GM21447 (cell line): Measurements from ENCODE around the gene APOBEC2.

Experiments used
- ATAC-seq: cut with Tn5 transposase; IDR thresholded peaks from one replicate; pipeline ENCODE4 v1.9.1; 2021; ENCODE audit not compliant: unreplicated experiment

Gene APOBEC2

DNA sequence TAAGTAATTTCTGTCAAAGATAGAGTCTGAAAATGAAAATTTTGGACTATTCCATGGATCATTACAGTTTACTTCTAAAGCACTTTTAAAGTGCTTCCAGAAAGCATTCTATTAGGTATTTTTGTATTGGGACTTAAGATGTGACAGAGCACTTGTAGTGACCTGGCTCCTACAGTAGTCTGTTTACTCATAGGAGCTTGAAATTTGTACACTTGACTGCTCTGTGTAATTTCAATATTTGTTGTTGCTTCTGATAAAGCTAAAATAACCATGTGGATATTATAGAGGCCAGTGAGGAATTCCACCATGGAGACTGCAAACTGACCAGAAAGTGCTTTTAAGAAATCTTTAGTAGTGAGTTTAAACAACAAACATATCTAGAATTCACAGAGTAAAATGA lies 30.1 kb downstream of the APOBEC2 start:
- no peak for ATAC-seq

DNA sequence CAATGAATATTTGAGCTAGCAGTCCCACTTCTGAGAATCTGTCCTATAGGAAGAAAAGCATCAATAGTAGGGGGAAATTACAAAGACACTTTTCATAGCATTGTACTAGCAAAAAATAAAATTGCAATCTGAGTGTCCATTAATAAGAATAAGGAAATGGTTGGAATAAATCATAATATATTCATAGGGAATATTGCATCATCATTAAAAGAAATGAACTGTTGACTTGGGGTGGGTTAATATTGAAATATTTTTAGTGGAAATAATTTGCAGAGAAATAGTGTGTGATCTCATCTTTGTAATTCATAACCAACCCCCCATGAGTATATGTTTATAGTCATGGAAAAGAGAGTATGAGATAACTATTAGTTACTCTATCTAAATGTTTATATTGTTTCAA lies 32.2 kb downstream of the APOBEC2 start:
- no peak for ATAC-seq

DNA sequence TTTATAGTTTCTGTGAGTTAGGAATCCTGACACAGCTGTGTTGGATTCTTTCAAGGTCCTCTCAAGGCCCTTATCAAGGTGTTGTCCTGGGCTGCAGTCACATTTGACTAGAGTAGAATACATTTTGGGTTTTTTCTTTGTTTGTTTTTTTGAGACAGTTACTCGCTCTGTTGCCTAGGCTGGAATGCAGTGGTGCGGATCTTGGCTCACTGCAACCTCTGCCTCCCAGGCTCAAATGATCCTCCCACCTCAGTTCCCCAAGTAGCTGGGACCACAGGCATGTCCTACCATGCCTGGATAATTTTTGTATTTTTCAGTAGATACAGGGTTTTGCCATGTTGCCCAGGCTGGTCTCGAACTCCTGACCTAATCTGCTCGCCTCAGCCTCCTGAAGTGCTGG lies 35.4 kb downstream of the APOBEC2 start:
- ATAC-seq, result no peak

DNA sequence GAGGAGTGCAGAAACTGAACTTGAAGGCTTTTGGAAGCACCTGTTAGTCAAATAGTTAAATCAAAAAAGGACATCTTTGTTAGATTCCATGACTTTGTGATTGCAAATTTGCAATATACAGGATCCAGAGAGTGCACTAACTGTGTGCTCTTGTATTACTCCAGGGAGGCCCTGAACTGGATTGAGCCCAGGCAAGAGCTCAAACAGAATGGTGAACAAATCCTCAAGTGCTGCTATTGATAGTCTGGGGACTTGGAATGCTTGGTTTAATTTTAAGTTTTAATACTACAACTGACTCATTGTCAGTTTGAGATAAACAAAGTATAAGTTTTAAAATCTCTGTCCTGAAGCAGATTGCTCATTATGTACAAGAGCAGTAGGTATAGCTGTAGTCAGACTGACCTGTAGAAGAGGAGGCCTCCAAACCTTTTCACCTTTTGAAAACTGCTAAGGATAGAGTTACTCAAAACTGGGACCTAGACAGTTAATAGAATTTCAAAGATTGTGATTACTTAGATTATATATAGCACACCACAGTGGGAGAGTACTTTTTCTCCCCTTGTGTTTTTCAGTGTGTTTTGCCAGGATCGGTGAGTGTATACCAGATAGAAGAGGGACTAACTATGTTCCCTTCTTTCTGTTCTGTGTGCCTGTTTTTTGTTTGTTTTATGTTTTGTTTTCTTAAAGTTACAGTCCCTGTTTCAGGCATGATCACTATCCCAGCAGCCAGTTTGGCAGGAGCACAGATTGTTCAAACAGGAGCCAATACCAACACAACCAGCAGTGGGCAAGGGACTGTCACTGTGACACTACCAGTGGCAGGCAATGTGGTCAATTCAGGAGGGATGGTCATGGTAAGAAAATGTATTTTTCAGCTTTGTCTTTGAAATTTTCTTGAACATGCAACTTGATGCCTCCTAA lies 38.1 kb downstream of the APOBEC2 start:
- no peak for ATAC-seq

DNA sequence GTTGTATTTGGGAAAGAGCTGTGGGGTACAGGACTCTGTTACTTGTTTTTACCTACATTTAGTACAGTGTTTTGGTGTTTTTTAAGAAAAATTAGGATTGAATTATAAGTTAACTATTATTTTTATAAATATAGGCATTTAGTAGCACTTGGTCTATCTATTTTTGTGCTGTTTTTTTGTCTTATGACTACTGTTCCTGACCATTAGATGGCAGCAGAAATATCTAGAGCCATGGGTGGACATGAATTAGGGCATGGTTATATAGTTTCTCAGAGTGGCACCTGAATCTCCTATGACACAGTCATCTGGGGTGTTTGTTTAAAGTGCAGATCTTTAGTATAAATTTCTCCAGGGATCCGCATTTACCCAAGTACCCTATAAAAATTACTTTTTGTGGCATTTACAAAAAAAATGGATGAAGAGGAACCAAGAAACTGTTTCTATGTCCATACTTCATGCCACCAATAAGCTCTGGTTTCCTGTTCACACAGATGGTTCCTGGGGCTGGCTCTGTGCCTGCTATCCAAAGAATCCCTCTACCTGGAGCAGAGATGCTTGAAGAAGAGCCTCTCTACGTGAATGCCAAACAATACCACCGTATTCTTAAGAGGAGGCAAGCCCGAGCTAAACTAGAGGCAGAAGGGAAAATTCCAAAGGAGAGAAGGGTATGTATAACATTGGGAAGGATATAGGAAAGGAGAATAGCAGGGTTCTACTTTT lies 39.6 kb downstream of the APOBEC2 start:
- ATAC-seq, result no peak

DNA sequence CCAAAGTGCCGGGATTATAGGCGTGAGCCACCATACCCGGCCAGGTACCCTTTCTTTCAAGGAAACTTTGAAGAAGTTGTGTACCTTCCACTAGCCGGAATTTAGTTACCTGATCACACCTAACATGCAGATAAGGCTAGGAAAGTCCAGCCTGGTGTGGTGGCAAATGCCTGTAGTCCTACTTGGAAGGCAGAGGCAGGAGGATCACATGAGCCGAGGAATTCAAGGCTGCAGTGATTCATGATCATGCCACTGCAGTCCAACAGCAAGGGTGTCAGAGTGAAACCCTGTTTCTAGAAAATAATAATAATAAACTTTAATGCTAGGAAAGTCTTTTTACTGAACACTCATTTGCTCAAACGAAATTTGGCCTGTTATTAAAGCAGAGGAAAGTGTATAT lies 40.7 kb downstream of the APOBEC2 start:
- no peak for ATAC-seq

DNA sequence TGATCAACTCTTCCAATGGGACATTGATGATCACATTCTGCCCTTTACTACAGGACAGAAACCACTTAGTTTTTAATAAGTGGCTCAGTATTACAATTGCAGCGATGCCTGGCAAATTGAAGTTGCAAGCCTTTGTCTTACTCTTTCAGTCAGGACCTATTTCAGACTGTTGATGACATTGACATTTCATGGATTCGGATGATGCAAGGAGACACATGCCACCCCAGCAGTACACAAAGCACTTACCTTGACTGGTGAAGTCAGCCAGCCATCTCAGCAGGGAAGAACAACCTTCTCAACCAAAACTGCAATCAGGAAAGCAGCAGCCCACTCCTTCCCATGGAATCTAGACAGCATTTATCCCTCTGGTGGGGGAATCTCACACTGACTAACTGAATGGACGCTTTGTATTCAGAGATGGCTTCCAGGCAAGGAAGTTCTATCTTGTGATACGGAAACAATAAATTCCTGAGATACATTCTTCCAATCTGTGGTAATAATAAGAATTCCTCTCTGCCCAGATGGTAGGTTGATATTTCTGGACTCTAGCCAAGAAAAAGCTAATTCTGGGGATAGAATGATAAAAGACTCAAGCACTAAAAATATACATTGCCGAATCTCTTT lies 44.6 kb downstream of the APOBEC2 start:
- ATAC-seq, result no peak

DNA sequence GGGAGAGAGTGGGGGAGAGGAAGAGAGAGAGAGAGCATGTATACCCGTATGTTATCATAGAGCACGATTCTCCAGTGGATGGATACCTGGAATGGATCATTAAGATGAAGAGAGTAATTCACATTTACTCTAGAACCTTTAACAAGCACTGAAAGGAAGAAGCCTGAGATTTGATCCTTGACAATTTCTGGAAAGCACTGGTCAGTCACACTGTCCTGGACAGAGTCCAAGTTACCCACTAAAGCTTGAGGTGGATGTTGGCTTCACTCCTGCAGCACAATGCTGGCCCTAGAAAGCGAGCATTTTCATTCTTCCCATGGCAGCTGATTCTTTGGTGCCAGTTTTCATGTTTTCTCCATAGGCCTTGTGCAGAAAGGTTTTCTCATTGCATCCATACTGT lies 45.4 kb downstream of the APOBEC2 start:
- ATAC-seq, result no peak

DNA sequence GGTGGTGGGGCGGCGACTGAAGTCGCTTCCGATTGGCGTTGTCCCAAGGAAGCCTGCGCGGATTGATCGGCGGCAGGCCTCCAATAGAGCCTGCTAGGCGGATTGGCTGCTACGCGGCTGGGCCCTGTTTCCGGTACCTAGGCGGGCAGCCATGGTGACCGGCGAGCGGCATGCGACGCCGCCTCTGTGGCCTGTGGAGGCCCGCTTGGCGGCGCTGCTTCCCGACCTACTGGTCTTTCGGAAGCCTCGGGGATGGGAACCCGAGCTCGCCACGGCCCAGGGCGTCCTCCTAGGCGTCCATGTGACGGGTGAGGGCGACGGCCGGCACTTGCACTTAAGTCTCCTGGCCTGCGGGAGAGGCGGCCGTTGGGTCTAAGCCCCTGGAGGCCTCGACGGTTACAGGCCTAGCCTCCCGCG lies 47.9 kb downstream of the APOBEC2 start:
- ATAC-seq, result no peak

DNA sequence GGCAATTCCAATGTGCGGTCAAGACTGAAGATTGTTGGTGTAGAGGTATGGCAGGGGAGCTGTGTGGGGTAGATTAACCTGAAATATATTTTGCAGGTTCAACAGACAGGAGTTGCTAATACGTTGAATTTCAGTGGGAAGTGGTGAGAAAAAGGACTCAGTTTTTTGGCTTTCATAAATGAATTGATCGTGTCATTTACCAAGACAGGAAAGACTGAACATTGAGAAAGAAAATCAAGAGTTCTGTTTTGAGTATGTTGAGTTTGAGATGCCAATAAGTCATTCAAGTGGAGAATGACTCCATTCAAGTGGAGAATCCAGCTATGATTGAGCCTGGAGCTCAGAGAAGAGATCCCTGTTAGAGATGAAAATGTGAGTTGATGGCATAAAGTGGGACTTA lies 50.8 kb downstream of the APOBEC2 start:
- no peak for ATAC-seq

DNA sequence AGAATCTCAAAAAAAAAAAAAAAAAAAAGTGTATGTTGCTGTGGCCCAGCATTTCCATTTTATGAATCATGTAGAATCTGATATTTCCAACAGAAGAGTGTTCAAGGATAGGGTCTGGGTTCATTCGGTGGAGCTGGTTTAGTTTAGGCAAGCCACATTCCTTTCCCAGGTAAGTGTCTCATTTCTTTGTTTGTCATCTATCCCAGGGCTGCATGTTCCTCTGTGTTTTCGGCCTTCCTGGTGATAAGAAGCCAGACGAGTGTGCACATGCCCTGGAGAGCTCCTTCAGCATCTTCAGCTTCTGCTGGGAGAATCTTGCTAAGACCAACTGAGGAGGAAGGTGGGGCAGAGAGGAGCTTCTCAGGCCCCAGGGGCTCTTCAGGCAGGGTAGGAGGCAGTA lies 58.0 kb downstream of the APOBEC2 start:
- ATAC-seq, result no peak
